Epithelial cell of esophagus (primary cell): ENCODE measurements around the gene CHRNA7.

ENCODE experiments used
- DNase-seq: peaks from one replicate; pipeline ENCODE4 v3.0.0; 2010; ENCODE audit warnings: low read depth
- H3K4me3 ChIP-seq: 2 replicates; pipeline ENCODE4 v1.5.1; 2011; ENCODE audit warnings: mild to moderate bottlenecking, low read length, control low read depth
- CTCF ChIP-seq: IDR thresholded peaks from 2 replicates; pipeline ENCODE4 v1.5.1; 2011; ENCODE audit warnings: low read depth, mild to moderate bottlenecking, low read length, control low read depth, inconsistent platforms; ENCODE audit not compliant: insufficient read depth; ENCODE audit errors: missing control alignments

CHRNA7 gene

GRCh38 chr15:32035285-32035684, 5.0 kb downstream of the CHRNA7 start:
- DNase-seq: no peak
- TF ChIP-seq CTCF: no peak
- H3K4me3 ChIP-seq: no peak overlapping the region

- no peak overlapping the region for H3K4me3 ChIP-seq
- no peak for TF ChIP-seq CTCF
- no peak for DNase-seq
Observed at GRCh38 chr15:32036971-32037370, 6.7 kb downstream of the CHRNA7 start.

- TF ChIP-seq CTCF: no peak
- no peak overlapping the region for H3K4me3 ChIP-seq
- DNase-seq: no peak
Observed at GRCh38 chr15:32041294-32041693, 11.0 kb downstream of the CHRNA7 start.

- DNase-seq: no peak
- no peak overlapping the region for H3K4me3 ChIP-seq
- no peak for TF ChIP-seq CTCF
Observed at GRCh38 chr15:32042269-32042972, 12.1 kb downstream of the CHRNA7 start.

GRCh38 chr15:32053719-32054118, 23.4 kb downstream of the CHRNA7 start:
- no peak for DNase-seq
- no peak overlapping the region for H3K4me3 ChIP-seq
- TF ChIP-seq CTCF: no peak

GRCh38 chr15:32057876-32058425, 27.6 kb downstream of the CHRNA7 start:
- no peak for DNase-seq
- TF ChIP-seq CTCF: no peak
- no peak overlapping the region for H3K4me3 ChIP-seq

- DNase-seq: no peak
- TF ChIP-seq CTCF: no peak
- no peak overlapping the region for H3K4me3 ChIP-seq
Observed at GRCh38 chr15:32060706-32061105, 30.4 kb downstream of the CHRNA7 start.
